ENCODE results near the gene SYP. TPM values are rescaled to one million over a fixed set of nuclear protein-coding genes. Genes with fewer than 3 reads are reported as not detected.

The SYP gene
- total RNA-seq, 2 experiments from 2014 or later: 0.79 to 2.9 TPM

- H4K20me1 ChIP-seq (ENCODE audit: insufficient read depth, low read length): no peaks in the 10 kb centered on the region
- peaks cover 30% of the 10 kb centered on the region for H3K4me1 ChIP-seq (ENCODE audit: insufficient read depth, low read length, poor library complexity, severe bottlenecking)
- H3K9me3 ChIP-seq (ENCODE audit: low read length): no peaks in the 10 kb centered on the region
- peaks cover 16% of the 10 kb centered on the region; the same call in 1 of the 2 replicates for H3K79me2 ChIP-seq (ENCODE audit: insufficient read depth, low read depth, low read length)
- no peaks in the 10 kb centered on the region for H3K9me2 ChIP-seq (ENCODE audit: insufficient read depth, low read length)
- peak overlapping the region; percentile 51 for H3K27ac ChIP-seq (ENCODE audit: low read depth, low read length, poor library complexity, severe bottlenecking)
- no peaks in the 10 kb centered on the region for H3K36me3 ChIP-seq (ENCODE audit: insufficient read depth, low read length)
- H2AFZ ChIP-seq (ENCODE audit: low read length): no peak overlapping the region
- intact Hi-C loops (cut with micrococcal nuclease; ENCODE audit: unreplicated experiment): loop anchor here (2.0 to 5.0 kb wide), 2 partner anchors 23 to 78 kb away; partner anchors contain the start of gene PPP1R3F
- CTCF ChIA-PET (ENCODE audit: unreplicated experiment): no interaction called here
- peak overlapping the region; percentile 72 for H3K4me3 ChIP-seq (ENCODE audit: low read depth, low read length, poor library complexity, severe bottlenecking)
- POLR2A ChIA-PET: interaction anchor here (0.5 to 1.0 kb wide), 3 partner anchors 18 to 187 kb away, joined by 3 to 5 read pairs (median 4); partner anchors contain the start of genes GRIPAP1 and PLP2
- BruUV-seq (replicated peaks): no TSS peak
- TF ChIP-seq EZH2phosphoT487 (IDR thresholded peaks at IDR 0.05; ENCODE audit: borderline replicate concordance, low read depth, low read length) (no peak), CTCF (conservative IDR thresholded peaks at IDR 0.05; ENCODE audit: low read length) (no peak)
- DNase-seq (ENCODE audit: low spot score): no peak
- H3K4me2 ChIP-seq (ENCODE audit: low read length): peak overlapping the region; percentile 58
These were observed 10.4 kb downstream of the SYP start for GRCh38 chrX:49189606-49190005.

GRCh38 chrX:49188468-49189076 lies 11.4 kb downstream of the SYP start:
- no peak overlapping the region for H2AFZ ChIP-seq (ENCODE audit: low read length)
- H3K9me2 ChIP-seq (ENCODE audit: insufficient read depth, low read length): no peaks in the 10 kb centered on the region
- H3K9me3 ChIP-seq (ENCODE audit: low read length): no peaks in the 10 kb centered on the region
- TF ChIP-seq EZH2phosphoT487 (IDR thresholded peaks at IDR 0.05; ENCODE audit: borderline replicate concordance, low read depth, low read length) (no peak), CTCF (conservative IDR thresholded peaks at IDR 0.05; ENCODE audit: low read length) (no peak)
- H3K4me1 ChIP-seq (ENCODE audit: insufficient read depth, low read length, poor library complexity, severe bottlenecking): peaks cover 34% of the 10 kb centered on the region
- DNase-seq (ENCODE audit: low spot score): no peak
- BruUV-seq (replicated peaks): no TSS peak
- intact Hi-C loops (cut with micrococcal nuclease; ENCODE audit: unreplicated experiment): no loop called here
- ChIA-PET CTCF (ENCODE audit: unreplicated experiment) (no interaction called here), POLR2A (interaction anchor here (0.8 to 1.4 kb wide), 2 partner anchors 19 to 80 kb away, joined by 3 to 4 read pairs; no protein-coding TSS in a partner anchor)
- H4K20me1 ChIP-seq (ENCODE audit: insufficient read depth, low read length): no peaks in the 10 kb centered on the region
- H3K79me2 ChIP-seq (ENCODE audit: insufficient read depth, low read depth, low read length): peaks cover 16% of the 10 kb centered on the region; the same call in 1 of the 2 replicates
- H3K36me3 ChIP-seq (ENCODE audit: insufficient read depth, low read length): peaks cover 3% of the 10 kb centered on the region
- H3K27ac ChIP-seq (ENCODE audit: low read depth, low read length, poor library complexity, severe bottlenecking): no peak overlapping the region
- no peak overlapping the region for H3K4me3 ChIP-seq (ENCODE audit: low read depth, low read length, poor library complexity, severe bottlenecking)
- H3K4me2 ChIP-seq (ENCODE audit: low read length): no peak overlapping the region

GRCh38 chrX:49187526-49187925 lies 12.5 kb downstream of the SYP start:
- ChIA-PET CTCF (ENCODE audit: unreplicated experiment) (no interaction called here), POLR2A (interaction anchor here (0.8 to 1.4 kb wide), 2 partner anchors 21 to 82 kb away, joined by 3 to 4 read pairs; no protein-coding TSS in a partner anchor)
- peaks cover 11% of the 10 kb centered on the region for H3K36me3 ChIP-seq (ENCODE audit: insufficient read depth, low read length)
- H3K4me1 ChIP-seq (ENCODE audit: insufficient read depth, low read length, poor library complexity, severe bottlenecking): peaks cover 29% of the 10 kb centered on the region
- no peak for TF ChIP-seq CTCF (conservative IDR thresholded peaks at IDR 0.05; ENCODE audit: low read length)
- no peak for TF ChIP-seq EZH2phosphoT487 (IDR thresholded peaks at IDR 0.05; ENCODE audit: borderline replicate concordance, low read depth, low read length)
- DNase-seq (ENCODE audit: low spot score): no peak
- H3K79me2 ChIP-seq (ENCODE audit: insufficient read depth, low read depth, low read length): peaks cover 16% of the 10 kb centered on the region; the same call in 1 of the 2 replicates
- intact Hi-C loops (cut with micrococcal nuclease; ENCODE audit: unreplicated experiment): no loop called here
- no peak overlapping the region for H2AFZ ChIP-seq (ENCODE audit: low read length)
- H3K9me2 ChIP-seq (ENCODE audit: insufficient read depth, low read length): no peaks in the 10 kb centered on the region
- BruUV-seq (replicated peaks): no TSS peak
- no peak overlapping the region for H3K27ac ChIP-seq (ENCODE audit: low read depth, low read length, poor library complexity, severe bottlenecking)
- H3K9me3 ChIP-seq (ENCODE audit: low read length): no peaks in the 10 kb centered on the region
- H3K4me3 ChIP-seq (ENCODE audit: low read depth, low read length, poor library complexity, severe bottlenecking): no peak overlapping the region
- no peak overlapping the region for H3K4me2 ChIP-seq (ENCODE audit: low read length)
- H4K20me1 ChIP-seq (ENCODE audit: insufficient read depth, low read length): no peaks in the 10 kb centered on the region

All from OCI-LY7 (cell line).